Hypothalamus (tissue), 51 donors: ENCODE results near the gene SERPINE3.

Experiments
- DNase-seq, 51 donors: peaks; one replicate each; lab custom pipeline; 2025; lab: John Stamatoyannopoulos, UW

SERPINE3 gene

DNA sequence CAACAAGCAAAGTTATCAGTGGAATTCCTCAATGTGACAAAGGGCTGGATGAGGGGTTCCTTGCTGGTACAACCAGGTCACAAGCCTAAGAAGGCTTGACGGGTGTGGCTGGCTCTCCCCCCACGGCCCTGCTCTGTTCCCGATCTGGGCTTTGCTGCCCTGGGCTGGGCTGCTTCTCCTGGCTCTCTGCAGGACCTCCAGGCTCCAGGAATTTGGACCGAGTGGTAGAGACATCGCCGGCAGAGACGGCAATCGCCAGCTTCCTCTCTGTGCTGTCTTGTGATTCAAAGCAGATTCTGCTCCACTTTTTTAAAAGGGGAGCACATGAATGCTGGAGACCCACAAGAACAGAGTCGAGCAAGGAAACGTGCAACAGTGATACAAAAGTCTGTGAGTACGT lies at the start of gene SERPINE3:
SERPINE3 (plus strand) TSS at position 338 of the 400 bp plus-strand sequence. CDS start 1,401 bp downstream, outside the sequence.
- no peak for DNase-seq

DNA sequence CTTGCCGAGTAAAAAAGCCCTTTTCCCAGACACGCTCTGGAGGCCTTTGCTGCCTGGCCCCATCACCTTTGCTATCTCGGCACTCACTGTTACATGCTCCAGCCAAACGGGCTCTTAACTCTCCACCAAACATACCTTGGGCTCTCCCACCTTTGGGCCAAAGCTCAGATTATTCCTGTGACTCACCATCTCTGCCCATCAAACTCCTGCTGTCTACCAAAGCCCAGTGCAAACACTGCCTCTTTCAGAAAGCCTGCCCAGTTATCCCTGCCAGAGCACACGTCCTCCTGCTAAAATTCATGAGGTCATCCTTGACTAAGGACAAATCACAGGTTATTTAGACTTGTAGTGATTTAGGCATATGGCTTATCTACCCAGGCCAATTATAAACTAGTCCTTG lies 48.1 kb upstream of the SERPINE3 start:
- no peak for DNase-seq

- DNase-seq: no peak
Observed at GRCh38 chr13:51292000-51292565, 47.4 kb upstream of the SERPINE3 start.

DNA sequence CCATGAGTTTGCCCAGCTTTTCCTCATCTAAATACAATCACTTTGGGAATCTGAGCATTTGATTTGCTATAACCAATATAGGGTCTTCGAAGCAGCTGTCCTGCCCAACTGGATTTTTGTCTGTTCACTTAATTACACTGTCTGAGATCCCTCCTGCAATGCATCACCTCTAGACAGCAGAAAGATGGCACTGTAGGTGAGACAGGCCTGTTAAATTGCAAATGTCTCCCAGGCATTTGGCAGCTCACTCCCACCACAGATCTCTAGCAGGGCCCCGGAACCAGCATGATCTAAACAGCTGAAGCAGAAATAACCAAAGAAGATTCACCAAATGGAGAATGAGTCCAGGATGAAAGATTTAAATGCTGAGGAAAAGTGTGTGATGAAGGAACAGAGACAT lies 41.9 kb upstream of the SERPINE3 start:
- DNase-seq: no peak

GRCh38 chr13:51298812-51299211 lies 40.7 kb upstream of the SERPINE3 start:
- no peak for DNase-seq

GRCh38 chr13:51303063-51303552 lies 36.4 kb upstream of the SERPINE3 start:
- DNase-seq: no peak

GRCh38 chr13:51303882-51304281 lies 35.6 kb upstream of the SERPINE3 start:
- no peak for DNase-seq

GRCh38 chr13:51305271-51305967 lies 34.1 kb upstream of the SERPINE3 start:
- DNase-seq: no peak

DNA sequence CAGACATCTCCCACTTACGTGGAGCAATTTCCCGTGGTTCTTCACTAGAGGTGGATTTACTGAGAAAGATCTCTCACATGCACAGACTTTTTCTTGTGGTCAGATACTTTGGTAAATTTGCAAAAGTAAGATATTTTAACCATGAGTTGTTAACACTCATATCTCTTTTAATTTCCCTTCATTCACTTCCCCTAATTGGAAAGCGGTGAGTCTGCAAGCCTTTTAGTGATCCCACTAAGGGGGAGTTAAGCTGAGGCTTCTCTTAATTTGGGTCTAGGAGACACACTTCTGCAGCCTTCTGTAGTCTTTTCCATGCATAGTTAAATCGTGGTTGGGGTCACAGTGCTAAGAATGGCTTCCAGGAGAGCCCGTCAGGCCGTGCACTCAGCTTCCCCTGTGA lies 30.7 kb upstream of the SERPINE3 start:
- no peak for DNase-seq

DNA sequence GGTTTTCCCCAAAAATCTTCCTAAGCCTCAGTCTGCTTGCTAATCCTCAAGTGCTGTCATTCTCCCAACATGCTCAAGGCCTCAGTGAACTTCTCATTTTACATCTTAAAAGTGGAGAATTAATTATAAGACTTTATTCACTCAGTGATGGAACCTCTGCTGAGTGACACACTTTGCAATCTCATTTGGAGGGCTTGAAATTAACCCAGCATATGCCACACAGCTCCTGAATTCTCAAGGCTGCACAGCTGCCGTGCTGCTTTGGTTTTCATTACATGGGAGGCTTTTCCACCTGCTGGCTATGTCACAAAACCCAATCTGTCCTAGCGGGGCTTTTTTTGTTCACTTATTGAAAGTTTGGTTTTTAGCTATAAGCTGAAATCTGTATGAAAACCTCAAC lies 28.3 kb upstream of the SERPINE3 start:
- no peak for DNase-seq

DNA sequence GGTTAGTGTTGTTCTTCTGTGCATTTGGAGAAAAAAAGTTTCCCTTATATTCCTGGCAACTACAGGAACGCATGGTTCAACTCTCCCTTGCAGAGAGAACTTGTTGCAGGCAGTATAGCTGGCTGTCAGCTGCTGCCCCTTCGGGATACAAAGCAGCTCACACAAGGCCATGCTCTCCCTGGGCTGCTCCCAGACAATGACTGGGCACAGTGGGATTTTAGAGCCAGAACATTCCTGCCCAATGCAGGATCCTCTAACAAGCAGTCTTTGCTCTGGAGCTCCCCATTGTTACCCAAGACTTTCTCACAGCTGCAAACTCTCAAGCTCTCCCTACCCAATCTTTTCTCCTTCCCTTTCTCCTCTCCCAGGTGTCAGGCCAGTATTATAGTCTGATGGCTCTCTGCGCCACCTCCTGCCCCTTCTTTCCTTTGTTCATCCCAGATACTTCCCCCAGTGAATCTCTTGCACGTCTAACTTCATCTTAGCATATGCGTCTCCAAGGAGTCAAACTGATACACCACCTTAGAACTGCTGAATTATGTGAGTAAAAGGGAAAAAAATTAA lies 27.5 kb upstream of the SERPINE3 start:
- DNase-seq: peak in 19 of 51 donors; percentile 3 to 58 (median 22)

- no peak for DNase-seq
Observed at GRCh38 chr13:51313619-51314018, 25.9 kb upstream of the SERPINE3 start.

DNA sequence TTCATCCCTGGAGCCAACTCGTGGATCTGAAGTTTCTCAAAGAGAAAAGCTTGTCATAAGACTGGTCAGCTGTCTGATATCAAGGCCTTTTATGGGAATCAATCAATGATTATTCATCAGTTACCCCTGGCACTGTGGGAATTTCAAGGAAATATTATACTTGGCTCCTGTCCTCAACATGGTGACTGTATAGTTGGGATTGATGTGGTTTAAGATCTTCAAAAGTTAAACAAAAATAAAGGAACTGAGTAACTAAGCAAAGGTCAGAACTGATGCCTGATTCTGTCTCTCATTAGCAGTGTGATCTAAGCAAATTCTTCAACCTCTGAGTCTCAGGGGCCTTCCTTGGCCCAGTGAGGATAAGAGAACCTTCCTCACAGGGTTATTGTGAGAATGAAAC lies 22.2 kb upstream of the SERPINE3 start:
- DNase-seq: no peak

- DNase-seq: no peak
Observed at GRCh38 chr13:51318015-51318414, 21.5 kb upstream of the SERPINE3 start.

GRCh38 chr13:51318876-51319275 lies 20.6 kb upstream of the SERPINE3 start:
- no peak for DNase-seq

- DNase-seq: no peak
Observed at GRCh38 chr13:51321836-51322235, 17.7 kb upstream of the SERPINE3 start.

DNA sequence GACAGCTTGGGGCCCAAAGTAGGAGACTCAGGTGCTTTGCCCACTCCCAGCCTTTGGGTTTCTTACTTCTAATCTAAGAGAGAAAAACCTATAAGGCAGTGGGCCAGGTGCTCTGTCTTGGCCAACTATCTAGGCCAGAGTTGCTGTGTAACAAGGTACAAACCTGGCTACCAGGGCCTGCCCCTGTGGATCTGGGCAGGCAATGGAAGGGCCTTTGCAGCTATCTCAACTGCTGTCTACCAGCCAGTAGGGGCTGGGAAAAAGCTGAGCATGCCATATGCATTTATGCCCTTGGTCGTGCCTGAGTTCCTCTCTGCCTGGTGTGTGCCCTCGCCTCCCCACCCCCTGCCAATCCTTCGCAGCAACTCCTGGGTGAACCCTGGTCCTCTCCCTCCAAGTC lies 16.7 kb upstream of the SERPINE3 start:
- no peak for DNase-seq

- peak in 1 of 51 donors; percentile 3 for DNase-seq
Observed at GRCh38 chr13:51323824-51324511, 15.5 kb upstream of the SERPINE3 start.

DNA sequence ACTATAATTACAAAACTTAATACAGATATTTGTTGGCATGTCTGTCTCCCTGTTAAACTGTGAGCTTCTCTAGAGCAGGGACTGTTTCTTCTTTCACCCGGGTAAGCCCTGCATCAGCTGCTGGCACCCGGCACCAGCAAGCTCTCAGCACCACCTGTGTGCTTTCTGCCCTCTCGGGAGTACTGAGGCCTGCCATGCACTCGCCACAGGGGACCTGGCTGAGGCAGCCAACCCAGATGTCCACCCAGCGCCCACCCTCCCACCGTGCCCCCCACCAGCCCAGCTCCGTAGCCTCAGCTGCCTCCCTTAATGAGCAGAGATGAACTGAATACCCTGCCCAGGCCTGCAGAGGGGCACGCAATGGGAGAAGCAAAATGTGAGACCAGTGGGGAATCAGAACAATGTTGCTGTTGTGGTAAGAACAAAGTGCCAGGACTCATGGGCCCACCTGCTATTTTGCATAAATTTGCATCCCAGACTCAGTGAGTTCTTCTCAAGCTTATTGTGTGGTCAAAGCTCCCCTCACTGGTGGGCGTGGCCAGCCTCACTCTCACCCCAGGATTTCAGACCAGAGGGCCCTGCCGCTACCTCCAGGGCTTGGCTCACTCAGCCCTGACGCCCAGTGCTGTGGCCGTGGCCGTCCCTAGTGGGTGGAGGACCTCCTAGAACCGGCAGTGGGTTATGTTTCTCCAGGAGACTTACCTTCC lies 14.6 kb upstream of the SERPINE3 start:
- peak in 30 of 51 donors; percentile 4 to 59 (median 36) for DNase-seq

GRCh38 chr13:51325837-51326236 lies 13.7 kb upstream of the SERPINE3 start:
- peak in 5 of 51 donors; percentile 8 to 29 (median 15) for DNase-seq

GRCh38 chr13:51326777-51327176 lies 12.7 kb upstream of the SERPINE3 start:
- DNase-seq: no peak
